ENCODE data around the gene NLGN1.

Gene NLGN1

GRCh38 chr3:173875790-173876189, 478.2 kb downstream of the NLGN1 start:
- no peaks in the 10 kb centered on the region for H3K4me1 Mint-ChIP-seq
- H3K27ac Mint-ChIP-seq: no peak overlapping the region
- no peak for ATAC-seq
- H3K27me3 Mint-ChIP-seq: no peaks in the 10 kb centered on the region
- peaks cover 0 to 7% of the 10 kb centered on the region in 2 donors for H3K9me3 Mint-ChIP-seq
- H3K4me3 Mint-ChIP-seq: no peak overlapping the region
- DNase-seq: no peak

GRCh38 chr3:173876476-173876875, 478.9 kb downstream of the NLGN1 start:
- Mint-ChIP-seq H3K27ac (no peak overlapping the region), H3K4me1 (no peaks in the 10 kb centered on the region), H3K9me3 (peaks cover under 1 to 8% of the 10 kb centered on the region in 2 donors), H3K27me3 (no peaks in the 10 kb centered on the region), H3K4me3 (no peak overlapping the region)
- DNase-seq: no peak
- ATAC-seq: no peak

GRCh38 chr3:173887888-173888287, 490.3 kb downstream of the NLGN1 start:
- H3K27ac Mint-ChIP-seq: no peak overlapping the region

GRCh38 chr3:173889596-173889995, 492.1 kb downstream of the NLGN1 start:
- Mint-ChIP-seq H3K4me1 (no peaks in the 10 kb centered on the region), H3K27ac (no peak overlapping the region), H3K27me3 (no peaks in the 10 kb centered on the region), H3K4me3 (no peak overlapping the region), H3K9me3 (peaks cover 0 to 4% of the 10 kb centered on the region in 2 donors)
- ATAC-seq (no peak), DNase-seq (no peak)

More at GRCh38 chr3:173887888-173888287, 490.3 kb downstream of the NLGN1 start:
- Mint-ChIP-seq H3K4me1 (no peaks in the 10 kb centered on the region), H3K27me3 (no peaks in the 10 kb centered on the region), H3K9me3 (no peaks in the 10 kb centered on the region), H3K4me3 (no peak overlapping the region)
- no peak for ATAC-seq
- DNase-seq: no peak

GRCh38 chr3:173890091-173890490, 492.5 kb downstream of the NLGN1 start:
- ATAC-seq (no peak), DNase-seq (no peak)
- Mint-ChIP-seq H3K9me3 (peaks cover 0 to 4% of the 10 kb centered on the region in 2 donors), H3K27me3 (no peaks in the 10 kb centered on the region), H3K27ac (no peak overlapping the region), H3K4me1 (no peaks in the 10 kb centered on the region), H3K4me3 (no peak overlapping the region)

GRCh38 chr3:173891272-173892100, 493.9 kb downstream of the NLGN1 start:
- H3K4me3 Mint-ChIP-seq: no peak overlapping the region
- no peak overlapping the region for H3K27ac Mint-ChIP-seq
- ATAC-seq (no peak), DNase-seq (no peak)
- H3K27me3 Mint-ChIP-seq: no peaks in the 10 kb centered on the region
- no peaks in the 10 kb centered on the region for H3K4me1 Mint-ChIP-seq
- H3K9me3 Mint-ChIP-seq: peaks cover 0 to 4% of the 10 kb centered on the region in 2 donors

GRCh38 chr3:173892547-173892946, 495.0 kb downstream of the NLGN1 start:
- H3K27ac Mint-ChIP-seq: no peak overlapping the region
- no peak for DNase-seq
- no peak for ATAC-seq
- no peak overlapping the region for H3K4me3 Mint-ChIP-seq
- H3K27me3 Mint-ChIP-seq: no peaks in the 10 kb centered on the region
- H3K4me1 Mint-ChIP-seq: no peaks in the 10 kb centered on the region
- peaks cover 0 to 4% of the 10 kb centered on the region in 2 donors for H3K9me3 Mint-ChIP-seq

- H3K4me3 Mint-ChIP-seq: no peak overlapping the region
- ATAC-seq (no peak), DNase-seq (no peak)
- no peaks in the 10 kb centered on the region for H3K27me3 Mint-ChIP-seq
- H3K9me3 Mint-ChIP-seq: peaks cover 0 to 4% of the 10 kb centered on the region in 2 donors
- H3K4me1 Mint-ChIP-seq: no peaks in the 10 kb centered on the region
- H3K27ac Mint-ChIP-seq: no peak overlapping the region
These were observed 495.5 kb downstream of the NLGN1 start for GRCh38 chr3:173893066-173893465.

- H3K27me3 Mint-ChIP-seq: no peaks in the 10 kb centered on the region
- H3K9me3 Mint-ChIP-seq: peaks cover 0 to 4% of the 10 kb centered on the region in 2 donors
- ATAC-seq (no peak), DNase-seq (no peak)
- H3K4me1 Mint-ChIP-seq: no peaks in the 10 kb centered on the region
- no peak overlapping the region for H3K27ac Mint-ChIP-seq
- H3K4me3 Mint-ChIP-seq: no peak overlapping the region
These were observed 496.3 kb downstream of the NLGN1 start for GRCh38 chr3:173893835-173894234.

- DNase-seq (no peak), ATAC-seq (no peak)
- H3K4me3 Mint-ChIP-seq: no peak overlapping the region
- H3K27me3 Mint-ChIP-seq: no peaks in the 10 kb centered on the region
- peaks cover 0 to 4% of the 10 kb centered on the region in 2 donors for H3K9me3 Mint-ChIP-seq
- no peaks in the 10 kb centered on the region for H3K4me1 Mint-ChIP-seq
- no peak overlapping the region for H3K27ac Mint-ChIP-seq
These were observed 500.1 kb downstream of the NLGN1 start for GRCh38 chr3:173897631-173898030.

- no peak for DNase-seq
- Mint-ChIP-seq H3K27me3 (no peaks in the 10 kb centered on the region), H3K9me3 (peaks cover 0 to 5% of the 10 kb centered on the region in 2 donors), H3K4me3 (no peak overlapping the region), H3K4me1 (no peaks in the 10 kb centered on the region), H3K27ac (no peak overlapping the region)
- ATAC-seq: no peak
These were observed 504.1 kb downstream of the NLGN1 start for GRCh38 chr3:173901649-173902048.

- DNase-seq: no peak
- no peaks in the 10 kb centered on the region for H3K27me3 Mint-ChIP-seq
- peaks cover 0 to 5% of the 10 kb centered on the region in 2 donors for H3K9me3 Mint-ChIP-seq
- H3K4me3 Mint-ChIP-seq: no peak overlapping the region
- no peak for ATAC-seq
- H3K27ac Mint-ChIP-seq: no peak overlapping the region
- no peaks in the 10 kb centered on the region for H3K4me1 Mint-ChIP-seq
These were observed 504.9 kb downstream of the NLGN1 start for GRCh38 chr3:173902401-173902800.

- Mint-ChIP-seq H3K27ac (no peak overlapping the region), H3K27me3 (no peaks in the 10 kb centered on the region), H3K4me3 (no peak overlapping the region), H3K9me3 (peaks cover 0 to 5% of the 10 kb centered on the region in 2 donors), H3K4me1 (no peaks in the 10 kb centered on the region)
- DNase-seq: no peak
- no peak for ATAC-seq
These were observed 505.3 kb downstream of the NLGN1 start for GRCh38 chr3:173902871-173903270.

GRCh38 chr3:173905381-173905780, 507.8 kb downstream of the NLGN1 start:
- H3K9me3 Mint-ChIP-seq: peaks cover 0 to 5% of the 10 kb centered on the region in 2 donors
- no peaks in the 10 kb centered on the region for H3K27me3 Mint-ChIP-seq
- H3K27ac Mint-ChIP-seq: no peak overlapping the region
- no peak for DNase-seq
- no peaks in the 10 kb centered on the region for H3K4me1 Mint-ChIP-seq
- ATAC-seq: no peak
- no peak overlapping the region for H3K4me3 Mint-ChIP-seq

- no peak overlapping the region for H3K27ac Mint-ChIP-seq
- no peak for DNase-seq
- H3K27me3 Mint-ChIP-seq: no peaks in the 10 kb centered on the region
These were observed 513.9 kb downstream of the NLGN1 start for GRCh38 chr3:173911446-173911845.

GRCh38 chr3:173912126-173912525, 514.6 kb downstream of the NLGN1 start:
- H3K4me1 Mint-ChIP-seq: no peaks in the 10 kb centered on the region
- no peaks in the 10 kb centered on the region for H3K27me3 Mint-ChIP-seq
- no peak for DNase-seq
- ATAC-seq: no peak
- H3K4me3 Mint-ChIP-seq: no peak overlapping the region
- H3K27ac Mint-ChIP-seq: no peak overlapping the region
- no peaks in the 10 kb centered on the region for H3K9me3 Mint-ChIP-seq

More at GRCh38 chr3:173911446-173911845, 513.9 kb downstream of the NLGN1 start:
- Mint-ChIP-seq H3K9me3 (no peaks in the 10 kb centered on the region), H3K4me3 (no peak overlapping the region), H3K4me1 (no peaks in the 10 kb centered on the region)
- no peak for ATAC-seq

- H3K9me3 Mint-ChIP-seq: no peaks in the 10 kb centered on the region
- ATAC-seq (no peak), DNase-seq (no peak)
- H3K4me1 Mint-ChIP-seq: no peaks in the 10 kb centered on the region
- no peaks in the 10 kb centered on the region for H3K27me3 Mint-ChIP-seq
- no peak overlapping the region for H3K4me3 Mint-ChIP-seq
- no peak overlapping the region for H3K27ac Mint-ChIP-seq
These were observed 515.9 kb downstream of the NLGN1 start for GRCh38 chr3:173913397-173913796.

All from stimulated activated naive CD8-positive, alpha-beta T cell treated with anti-CD3 and anti-CD28 coated beads, Interleukin-15, amount 100 ng/mL, for 72 hours (primary cell).